HepG2 (cell line): ENCODE results near the gene KCNB1. TPM values are rescaled to one million over a fixed set of nuclear protein-coding genes. Genes with fewer than 3 reads are reported as not detected.

Experiments
- ATAC-seq: fragments of 200-7000 bp; cut with Tn5 transposase; 3 replicates; pipeline ENCODE4 v1.9.1; 2020; ENCODE audit warnings: mild to moderate bottlenecking, moderate library complexity
- BruUV-seq: library from RNA; stranded (reverse); fragments of 400-500 nt; replicated peaks from 2 replicates; lab custom pipeline; 2021; lab: Mats Ljungman, UMichigan
- CTCF ChIA-PET: fragments of 300-600 bp; formaldehyde crosslinking; extraction: SDS; loops from one replicate; lab custom pipeline; 2021; ENCODE audit warnings: low total read pairs, inconsistent platforms, low intra/inter-chr PET ratio; lab: Yijun Ruan, JAX
- POLR2A ChIA-PET: fragments of 350-600 bp; sonication (Branson Sonifier 250); formaldehyde crosslinking; loops from one replicate; lab custom pipeline; 2020; ENCODE audit warnings: antibody characterized with exemption, inconsistent platforms; lab: Yijun Ruan, JAX
- DNase-seq: peaks from one replicate; pipeline ENCODE4 v3.0.0-alpha.2; 2015; ENCODE audit warnings: low spot score
- FAIRE-seq: peaks from 3 replicates; lab custom pipeline; 2011; peaks lifted over from hg19 to GRCh38; lab: Jason Lieb, UNC
- H2AFZ ChIP-seq: one replicate; pipeline ENCODE4 v1.6.1; 2011; ENCODE audit warnings: low read length, inconsistent platforms
- H3K27ac ChIP-seq: fragments of 300-600 bp; 3 replicates; pipeline ENCODE4 v1.8.0; 2011; ENCODE audit warnings: mixed run types, mild to moderate bottlenecking, mixed read lengths, low read length, inconsistent platforms; ENCODE audit not compliant: insufficient read depth; ENCODE audit errors: extremely low read length
- H3K27me3 ChIP-seq, 2 experiments: fragments of 200-600 bp in 1 of 2; 2 replicates in 1 of 2; 3 replicates in 1 of 2; pipeline versions ENCODE4 v1.6.0 to v1.8.0; 2011; ENCODE audit warnings: low read length in 2 of 2, mild to moderate bottlenecking in 2 of 2, moderate library complexity in 2 of 2, inconsistent platforms in 1 of 2; ENCODE audit not compliant: insufficient read depth in 2 of 2, control insufficient read depth in 1 of 2
- H3K36me3 ChIP-seq, 2 experiments: fragments of 200-600 bp in 1 of 2; replicated peaks in 1 of 2; 2 replicates in 1 of 2; 3 replicates in 1 of 2; pipeline versions ENCODE4 v1.5.1 to v1.8.0; 2011; ENCODE audit warnings: low read length in 2 of 2, inconsistent platforms in 1 of 2; ENCODE audit not compliant: insufficient read depth in 2 of 2, control insufficient read depth in 1 of 2
- H3K4me1 ChIP-seq: 2 replicates; pipeline ENCODE4 v1.5.1; 2012; ENCODE audit warnings: low read length, inconsistent platforms; ENCODE audit not compliant: insufficient read depth
- H3K4me2 ChIP-seq: 2 replicates; pipeline ENCODE4 v1.6.0; 2011; ENCODE audit warnings: low read depth, low read length, inconsistent platforms
- H3K4me3 ChIP-seq, 3 experiments: fragments of 200-600 bp in 1 of 3; sonication (generic), shearing (Covaris generic) in 1 of 3; replicated peaks in 1 of 3; 2 replicates each; pipeline ENCODE4 v1.5.1; 2011 to 2016; ENCODE audit warnings: low read length in 3 of 3, inconsistent platforms in 2 of 3, low read depth in 2 of 3, mild to moderate bottlenecking in 2 of 3, control low read depth in 1 of 3, mixed read lengths in 1 of 3; ENCODE audit not compliant: insufficient read depth in 1 of 3
- H3K79me2 ChIP-seq: one replicate; pipeline ENCODE4 v1.6.1; 2011; ENCODE audit warnings: low read length, inconsistent platforms; ENCODE audit not compliant: insufficient read depth
- H3K9ac ChIP-seq: 2 replicates; pipeline ENCODE4 v1.6.0; 2011; ENCODE audit warnings: mild to moderate bottlenecking, low read depth, low read length, inconsistent platforms; ENCODE audit not compliant: insufficient read depth
- H3K9me3 ChIP-seq: 2 replicates; pipeline ENCODE4 v1.5.1; 2012; ENCODE audit warnings: mild to moderate bottlenecking, low read length
- H4K20me1 ChIP-seq: 2 replicates; pipeline ENCODE4 v1.6.0; 2011; ENCODE audit warnings: inconsistent platforms, mild to moderate bottlenecking, low read length, moderate library complexity; ENCODE audit not compliant: insufficient read depth
- ASH2L ChIP-seq: fragments of 300-600, 200-600 bp; sonication (generic); IDR thresholded peaks from 2 replicates; pipeline ENCODE4 v1.7.0; 2017; ENCODE audit warnings: low read depth, mild to moderate bottlenecking, moderate library complexity, mixed read lengths, low read length; ENCODE audit not compliant: insufficient read length
- CBX1 ChIP-seq: IDR thresholded peaks from one replicate; pipeline ENCODE4 v1.6.1; 2016; ENCODE audit warnings: antibody characterized with exemption, low read depth
- FLYWCH1 ChIP-seq: sonication (generic); formaldehyde crosslinking; IDR thresholded peaks from 2 replicates; pipeline ENCODE4 v1.8.1; 2023; ENCODE audit warnings: mild to moderate bottlenecking, missing genetic modification reagents
- GZF1 ChIP-seq: sonication (generic); formaldehyde crosslinking; IDR thresholded peaks from 2 replicates; pipeline ENCODE4 v1.5.1; 2020; ENCODE audit warnings: mild to moderate bottlenecking, missing genetic modification reagents
- JUN ChIP-seq: sonication (generic); formaldehyde crosslinking; IDR thresholded peaks from 2 replicates; pipeline ENCODE4 v1.4.0; 2020; ENCODE audit warnings: mild to moderate bottlenecking, missing genetic modification reagents
- KDM3A ChIP-seq: IDR thresholded peaks from 2 replicates; pipeline ENCODE4 v1.6.1; 2018; ENCODE audit warnings: low read depth, missing compliant biosample characterization
- NCOR1 ChIP-seq: fragments of 200-600 bp; sonication (generic); IDR thresholded peaks from 2 replicates; pipeline ENCODE4 v1.7.0; 2017; ENCODE audit warnings: antibody characterized with exemption, low read length, borderline replicate concordance
- PLRG1 ChIP-seq: fragments of 450-650 bp; conservative IDR thresholded peaks from 2 replicates; pipeline ENCODE4 v1.6.1; 2016
- RFX5 ChIP-seq: IDR thresholded peaks from 2 replicates; pipeline ENCODE4 v1.6.1; 2011; ENCODE audit warnings: low read depth, low read length, improper control_type of control experiment
- SPEN ChIP-seq: sonication (generic); formaldehyde crosslinking; IDR thresholded peaks from 2 replicates; pipeline ENCODE4 v1.5.1; 2020; ENCODE audit warnings: low read depth, mild to moderate bottlenecking, missing genetic modification reagents
- ZNF224 ChIP-seq: sonication (generic); formaldehyde crosslinking; IDR thresholded peaks from 2 replicates; pipeline ENCODE4 v1.5.0; 2020; ENCODE audit warnings: mild to moderate bottlenecking, missing genetic modification reagents
- ZNF383 ChIP-seq: sonication (generic); formaldehyde crosslinking; IDR thresholded peaks from 2 replicates; pipeline ENCODE4 v1.4.0; 2020; ENCODE audit warnings: missing genetic modification reagents, mild to moderate bottlenecking, borderline replicate concordance
- ZNF543 ChIP-seq: sonication (generic); formaldehyde crosslinking; IDR thresholded peaks from 2 replicates; pipeline ENCODE4 v1.4.0; 2020; ENCODE audit warnings: mild to moderate bottlenecking, missing genetic modification reagents
- ZSCAN25 ChIP-seq: sonication (generic); formaldehyde crosslinking; IDR thresholded peaks from 2 replicates; pipeline ENCODE4 v1.8.0; 2022; ENCODE audit warnings: mild to moderate bottlenecking, missing genetic modification reagents
- WGBS: methylation state at CpG from one replicate; pipeline ENCODE4 v1.1.6; 2017; ENCODE audit warnings: low lambda C conversion rate; 5-methylcytosine and 5-hydroxymethylcytosine counted together
- in situ Hi-C: cut with HindIII; loops from 2 replicates; pipeline ENCODE4 v1.10.0; 2017; ENCODE audit warnings: low pct_unique_long_range_greater_than_20kb; ENCODE audit not compliant: extremely low pct_ligation_motif_present
- intact Hi-C: fragments of 100-400 bp; cut with micrococcal nuclease; formaldehyde crosslinking; loops from one replicate; pipeline ENCODE4 v1.10.0; 2022; ENCODE audit not compliant: unreplicated experiment
- polyA plus RNA-seq, 8 experiments: library from polyadenylated mRNA; depleted of rRNA in 3 of 8; stranded (reverse) in 7 of 8; unstranded in 1 of 8; fragments of >200 nt; fragmentation: Illumina TruSeq in 4 of 8; extraction: Trizol in 4 of 8; gene quantifications; 2 replicates each; pipeline versions ENCODE4 v1.2.1 to v1.2.3, GENCODE V29; 2011 to 2016; ENCODE audit warnings: low read depth in 4 of 8, missing spikeins in 1 of 8, mixed read lengths in 1 of 8; ENCODE audit not compliant: insufficient read depth in 1 of 8
- total RNA-seq, 5 experiments: library from RNA; depleted of rRNA; stranded (reverse); fragments of >200 nt; fragmentation: Illumina TruSeq; extraction: Trizol; gene quantifications; 2 replicates each; pipeline ENCODE4 v1.2.3, GENCODE V29; 2016; ENCODE audit warnings: low read depth in 1 of 5

Gene KCNB1
- total and polyA plus RNA-seq, 2 of the 13 experiments (the other 11 are each of a cell fraction or from before 2014, with no cell fraction given): 0.02 TPM; not detected in 1

- H2AFZ ChIP-seq: no peak overlapping the region
- no peak overlapping the region for H3K4me2 ChIP-seq
- H3K36me3 ChIP-seq: no peaks in the 10 kb centered on the region
- peaks cover 4 to 39% of the 10 kb centered on the region in 2 experiments; a peak in 3 of 5 replicates for H3K27me3 ChIP-seq
- no TSS peak for BruUV-seq
- DNase-seq (no peak), ATAC-seq (no peak), FAIRE-seq (no peak)
- no peaks in the 10 kb centered on the region for H3K4me1 ChIP-seq
- H3K9ac ChIP-seq: no peak overlapping the region
- no peaks in the 10 kb centered on the region for H3K9me3 ChIP-seq
- no peak overlapping the region for H3K27ac ChIP-seq
- WGBS: 29% methylated on average over 5 of the region's 11 CpGs
- H3K79me2 ChIP-seq: no peaks in the 10 kb centered on the region
- TF ChIP-seq GZF1 (CRISPR knock-in tag): no peak
- TF ChIP-seq FLYWCH1 (CRISPR knock-in tag): no peak
- TF ChIP-seq ASH2L: no peak
- no peak for TF ChIP-seq CBX1
- TF ChIP-seq PLRG1: no peak
- TF ChIP-seq KDM3A: no peak
- TF ChIP-seq JUN (CRISPR knock-in tag): no peak
- TF ChIP-seq ZNF543 (CRISPR knock-in tag): no peak
- TF ChIP-seq ZSCAN25 (CRISPR knock-in tag): no peak
- TF ChIP-seq ZNF224 (CRISPR knock-in tag): no peak
- TF ChIP-seq SPEN (CRISPR knock-in tag): no peak
- no peak for TF ChIP-seq NCOR1
- no peak for TF ChIP-seq ZNF383 (CRISPR knock-in tag)
- TF ChIP-seq RFX5: no peak
- ChIA-PET CTCF (no interaction called here), POLR2A (no interaction called here)
- no peaks in the 10 kb centered on the region for H4K20me1 ChIP-seq
- in situ Hi-C loops: no loop called here
- H3K4me3 ChIP-seq: no peak overlapping the region
- intact Hi-C loops: no loop called here
Measured at GRCh38 chr20:49513009-49513408, 30.5 kb upstream of the KCNB1 start.
